Stimulated activated CD8-positive, alpha-beta memory T cell treated with anti-CD3 and anti-CD28 coated beads, Interleukin-4, amount 100 ng/mL, for 1 hour (primary cell): Measurements from ENCODE around the gene KRTAP5-1.
"Not testable (repeated sequence)": the region's sequence is repeated elsewhere in the genome, so short reads cannot be mapped to it uniquely, and the experiment has no call there.

ENCODE experiments used
- DNase-seq, 2 donors: peaks; one replicate each; pipeline ENCODE4 v3.0.0-alpha.2; 2020; ENCODE audit warnings: low read depth in 2 of 2, low spot score in 1 of 2

Gene KRTAP5-1

GRCh38 chr11:1603629-1604028 is 18.5 kb upstream of the KRTAP5-1 start:
- no peak for DNase-seq

GRCh38 chr11:1601663-1602062 is 16.6 kb upstream of the KRTAP5-1 start:
- DNase-seq: not testable (repeated sequence)

- no peak for DNase-seq
These were observed 15.5 kb upstream of the KRTAP5-1 start for GRCh38 chr11:1600626-1601025.

- DNase-seq: no peak
These were observed 13.7 kb upstream of the KRTAP5-1 start for GRCh38 chr11:1598816-1599215.

- DNase-seq: not testable (repeated sequence)
These were observed 13.3 kb upstream of the KRTAP5-1 start for GRCh38 chr11:1598406-1598805.

- DNase-seq: no peak
These were observed 12.9 kb upstream of the KRTAP5-1 start, which contains the start of gene KRTAP5-2 for GRCh38 chr11:1597994-1598380. Gene KRTAP5-2 (minus strand): TSS chr11:1598294. CDS start chr11:1598250, 44 bp downstream.

- DNase-seq: no peak
These were observed 12.4 kb upstream of the KRTAP5-1 start for GRCh38 chr11:1597331-1597993.

GRCh38 chr11:1596576-1597121 is 11.6 kb upstream of the KRTAP5-1 start:
- DNase-seq: not testable (repeated sequence)

GRCh38 chr11:1595994-1596575 is 11.0 kb upstream of the KRTAP5-1 start:
- not testable (repeated sequence) for DNase-seq

GRCh38 chr11:1592628-1593027 is 7.5 kb upstream of the KRTAP5-1 start:
- no peak for DNase-seq

GRCh38 chr11:1589996-1590395 is 4.9 kb upstream of the KRTAP5-1 start:
- no peak for DNase-seq

- DNase-seq: not testable (repeated sequence)
These were observed 4.3 kb upstream of the KRTAP5-1 start for GRCh38 chr11:1589191-1589963.

GRCh38 chr11:1586699-1587098 is 1.6 kb upstream of the KRTAP5-1 start:
- no peak for DNase-seq

GRCh38 chr11:1582909-1583308 is 2.2 kb downstream of the KRTAP5-1 start:
- not testable (repeated sequence) for DNase-seq

- DNase-seq: no peak
These were observed 3.1 kb downstream of the KRTAP5-1 start for GRCh38 chr11:1581976-1582375.

- no peak for DNase-seq
These were observed 8.3 kb downstream of the KRTAP5-1 start for GRCh38 chr11:1576825-1577224.

- DNase-seq: not testable (repeated sequence)
These were observed 9.3 kb downstream of the KRTAP5-1 start for GRCh38 chr11:1575756-1576155.

GRCh38 chr11:1574933-1575242 is 10.2 kb downstream of the KRTAP5-1 start:
- no peak for DNase-seq

- DNase-seq: no peak
These were observed 10.7 kb downstream of the KRTAP5-1 start for GRCh38 chr11:1574238-1574932.

GRCh38 chr11:1573903-1574237 is 11.2 kb downstream of the KRTAP5-1 start:
- no peak for DNase-seq

- no peak for DNase-seq
These were observed 11.8 kb downstream of the KRTAP5-1 start for GRCh38 chr11:1573077-1573902.
